Activated effector memory CD4-positive, alpha-beta T cell treated with anti-CD3 and anti-CD28 coated beads, Interleukin-2, amount 50 U/mL, for 16 hours (primary cell): ENCODE results near the gene SMOC1.

Experiments used
- DNase-seq: peaks from one replicate; pipeline ENCODE4 v3.0.0-alpha.2; 2020

Gene SMOC1

GRCh38 chr14:70050136-70050535 is 170.9 kb downstream of the SMOC1 start:
- DNase-seq, result no peak

DNA sequence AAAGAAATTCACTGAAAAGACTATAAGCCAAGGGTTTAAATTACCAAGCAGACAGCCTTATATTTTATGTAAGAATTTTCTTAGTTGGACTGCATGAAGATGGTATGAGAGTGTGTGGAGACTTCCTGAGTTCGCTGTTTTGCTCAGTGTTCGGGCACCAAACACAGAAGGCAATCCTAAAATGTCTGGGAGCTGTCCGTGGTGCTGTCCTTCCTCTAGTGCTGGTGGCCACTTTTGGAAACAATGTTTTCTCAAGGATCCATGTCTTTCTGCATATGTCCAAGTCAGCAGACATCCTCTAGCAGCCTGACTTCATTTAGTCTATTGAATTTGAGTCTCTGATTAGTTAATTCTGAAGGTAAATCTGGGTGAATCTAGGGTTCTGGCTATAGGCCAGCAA is 173.8 kb downstream of the SMOC1 start:
- no peak for DNase-seq

GRCh38 chr14:70057519-70058136 is 178.4 kb downstream of the SMOC1 start:
- no peak for DNase-seq

GRCh38 chr14:70059545-70059944 is 180.3 kb downstream of the SMOC1 start:
- no peak for DNase-seq

DNA sequence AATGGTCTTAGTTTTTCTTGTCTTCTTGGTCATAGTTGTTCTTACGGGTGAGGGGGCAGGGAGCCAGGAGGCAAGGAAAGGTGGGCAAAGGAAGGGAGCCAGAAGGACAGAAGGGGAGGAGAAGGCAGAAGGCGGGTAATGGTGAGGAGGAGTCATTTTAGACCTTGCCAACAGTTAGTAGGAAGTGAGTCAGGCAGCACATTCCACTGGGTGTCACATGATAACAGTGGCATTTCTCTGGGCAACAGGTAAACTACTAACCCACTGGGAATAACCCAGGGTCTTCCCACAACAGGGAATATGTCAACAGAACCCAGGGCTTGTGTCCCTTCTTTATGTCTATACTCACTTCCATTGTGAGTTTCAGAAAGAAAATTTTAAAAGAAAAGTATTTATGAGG is 181.9 kb downstream of the SMOC1 start:
- DNase-seq, result no peak

- no peak for DNase-seq
These were observed 185.1 kb downstream of the SMOC1 start for GRCh38 chr14:70064136-70064865.

DNA sequence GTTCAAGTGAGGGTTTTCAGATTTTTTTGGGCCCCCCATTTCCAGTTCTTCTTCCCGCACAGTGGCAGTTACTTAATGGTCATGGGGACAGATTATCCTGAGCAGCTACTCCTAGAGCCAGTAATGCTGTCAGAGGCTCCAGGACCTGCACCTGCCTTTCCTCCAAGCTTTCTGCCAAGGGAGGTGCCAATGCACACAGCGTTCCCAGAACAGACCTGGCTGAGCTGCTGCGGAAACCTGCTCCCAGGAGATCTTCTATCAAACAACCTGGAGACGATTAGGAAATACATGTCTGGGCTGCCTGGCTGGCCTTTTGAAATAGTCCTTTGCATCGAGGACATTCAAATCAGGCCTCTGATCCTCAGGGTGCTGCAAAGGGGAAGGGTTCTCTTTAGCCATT is 188.6 kb downstream of the SMOC1 start:
- DNase-seq, result no peak

GRCh38 chr14:70069186-70069585 is 190.0 kb downstream of the SMOC1 start:
- DNase-seq, result no peak

DNA sequence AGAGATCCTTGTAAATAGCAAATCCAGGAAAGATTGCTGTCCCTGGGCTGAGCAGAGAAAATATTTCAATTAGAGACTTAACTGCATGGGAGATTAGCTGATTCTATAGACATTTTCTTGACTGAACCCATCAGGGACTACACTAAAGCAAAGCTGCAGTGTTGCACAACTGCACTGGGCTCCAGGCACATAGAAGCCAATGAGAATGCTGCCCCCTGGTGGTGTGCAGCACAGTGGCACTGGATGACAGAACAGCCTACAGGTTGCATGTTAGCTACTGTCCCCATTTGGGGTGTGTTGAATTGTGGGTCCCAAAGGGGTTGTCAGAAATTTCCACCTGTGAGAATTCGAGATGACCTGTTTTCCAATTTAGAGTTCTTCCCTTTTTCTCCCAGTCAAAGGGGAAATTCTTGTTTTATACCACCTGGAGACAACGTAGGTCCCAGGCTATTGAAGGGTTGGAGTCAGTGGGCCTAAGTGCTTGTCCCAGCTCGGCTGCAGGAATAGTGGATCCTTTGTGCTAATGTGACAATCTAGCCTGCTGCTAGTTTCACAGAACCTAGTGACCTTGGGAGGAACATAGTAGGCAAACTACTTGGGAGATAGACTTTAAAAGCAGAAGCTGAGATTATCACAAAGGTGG is 194.8 kb downstream of the SMOC1 start:
- peak; percentile 75 for DNase-seq

GRCh38 chr14:70077005-70077404 is 197.8 kb downstream of the SMOC1 start:
- DNase-seq, result no peak

- DNase-seq, result no peak
These were observed 198.5 kb downstream of the SMOC1 start for GRCh38 chr14:70077720-70078119.

DNA sequence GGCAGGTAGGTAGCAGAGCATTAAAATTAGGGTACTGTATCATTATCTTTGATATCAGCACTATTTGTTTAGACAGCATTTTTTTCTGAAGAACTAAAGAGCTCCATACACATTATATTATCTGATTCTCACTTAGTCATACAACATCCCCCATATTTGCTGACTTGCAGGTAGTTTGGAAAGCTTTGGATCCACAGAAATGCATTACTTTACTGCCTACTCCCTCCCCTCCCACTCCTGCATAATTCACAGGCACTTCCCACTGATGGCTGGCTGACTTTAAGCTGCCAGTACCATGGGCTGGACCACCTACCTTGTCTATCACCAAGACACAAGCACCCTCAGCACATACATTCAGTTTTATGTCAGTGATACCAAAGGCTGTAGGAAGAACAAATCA is 199.1 kb downstream of the SMOC1 start:
- DNase-seq, result no peak

- no peak for DNase-seq
These were observed 200.9 kb downstream of the SMOC1 start for GRCh38 chr14:70080076-70080475.
